ENCODE data around the gene ITGB8.

DNA sequence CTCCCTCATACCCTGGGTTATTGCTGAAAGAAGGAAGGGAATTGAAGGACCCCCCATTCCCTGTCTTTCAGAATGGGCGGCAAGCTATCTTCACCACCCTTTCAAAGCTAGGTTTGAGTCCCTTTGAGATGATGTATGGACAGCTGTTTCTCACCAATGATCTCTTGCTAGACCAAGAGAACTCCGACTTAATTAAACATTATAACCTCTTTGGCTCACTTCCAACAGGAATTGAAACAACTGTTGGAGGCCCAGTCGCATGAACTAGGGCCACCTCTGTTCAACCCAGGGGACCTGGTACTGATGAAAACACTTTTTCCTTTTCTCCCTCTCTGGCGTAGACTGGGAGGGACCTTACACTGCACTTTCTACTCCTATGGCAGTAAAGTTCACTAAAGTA, 110.6 kb downstream of the ITGB8 start:
- TF ChIP-seq, protein P1, sequence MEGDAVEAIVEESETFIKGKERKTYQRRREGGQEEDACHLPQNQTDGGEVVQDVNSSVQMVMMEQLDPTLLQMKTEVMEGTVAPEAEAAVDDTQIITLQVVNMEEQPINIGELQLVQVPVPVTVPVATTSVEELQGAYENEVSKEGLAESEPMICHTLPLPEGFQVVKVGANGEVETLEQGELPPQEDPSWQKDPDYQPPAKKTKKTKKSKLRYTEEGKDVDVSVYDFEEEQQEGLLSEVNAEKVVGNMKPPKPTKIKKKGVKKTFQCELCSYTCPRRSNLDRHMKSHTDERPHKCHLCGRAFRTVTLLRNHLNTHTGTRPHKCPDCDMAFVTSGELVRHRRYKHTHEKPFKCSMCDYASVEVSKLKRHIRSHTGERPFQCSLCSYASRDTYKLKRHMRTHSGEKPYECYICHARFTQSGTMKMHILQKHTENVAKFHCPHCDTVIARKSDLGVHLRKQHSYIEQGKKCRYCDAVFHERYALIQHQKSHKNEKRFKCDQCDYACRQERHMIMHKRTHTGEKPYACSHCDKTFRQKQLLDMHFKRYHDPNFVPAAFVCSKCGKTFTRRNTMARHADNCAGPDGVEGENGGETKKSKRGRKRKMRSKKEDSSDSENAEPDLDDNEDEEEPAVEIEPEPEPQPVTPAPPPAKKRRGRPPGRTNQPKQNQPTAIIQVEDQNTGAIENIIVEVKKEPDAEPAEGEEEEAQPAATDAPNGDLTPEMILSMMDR (conservative IDR thresholded peaks at IDR 0.05; ENCODE audit: low read depth in 2 of 2): no peak
- no peak for TF ChIP-seq EZH2phosphoT487 (IDR thresholded peaks at IDR 0.05; ENCODE audit: unreplicated experiment)
- no peak for TF ChIP-seq STAT1 (IDR thresholded peaks at IDR 0.05; ENCODE audit: unreplicated experiment)
- no peak for TF ChIP-seq CREB1 (CRISPR knock-in tag; IDR thresholded peaks at IDR 0.05; ENCODE audit: low read depth)
- TF ChIP-seq EZH2 (IDR thresholded peaks at IDR 0.05; ENCODE audit: low read depth, unreplicated experiment): no peak
- TF ChIP-seq, protein P2, sequence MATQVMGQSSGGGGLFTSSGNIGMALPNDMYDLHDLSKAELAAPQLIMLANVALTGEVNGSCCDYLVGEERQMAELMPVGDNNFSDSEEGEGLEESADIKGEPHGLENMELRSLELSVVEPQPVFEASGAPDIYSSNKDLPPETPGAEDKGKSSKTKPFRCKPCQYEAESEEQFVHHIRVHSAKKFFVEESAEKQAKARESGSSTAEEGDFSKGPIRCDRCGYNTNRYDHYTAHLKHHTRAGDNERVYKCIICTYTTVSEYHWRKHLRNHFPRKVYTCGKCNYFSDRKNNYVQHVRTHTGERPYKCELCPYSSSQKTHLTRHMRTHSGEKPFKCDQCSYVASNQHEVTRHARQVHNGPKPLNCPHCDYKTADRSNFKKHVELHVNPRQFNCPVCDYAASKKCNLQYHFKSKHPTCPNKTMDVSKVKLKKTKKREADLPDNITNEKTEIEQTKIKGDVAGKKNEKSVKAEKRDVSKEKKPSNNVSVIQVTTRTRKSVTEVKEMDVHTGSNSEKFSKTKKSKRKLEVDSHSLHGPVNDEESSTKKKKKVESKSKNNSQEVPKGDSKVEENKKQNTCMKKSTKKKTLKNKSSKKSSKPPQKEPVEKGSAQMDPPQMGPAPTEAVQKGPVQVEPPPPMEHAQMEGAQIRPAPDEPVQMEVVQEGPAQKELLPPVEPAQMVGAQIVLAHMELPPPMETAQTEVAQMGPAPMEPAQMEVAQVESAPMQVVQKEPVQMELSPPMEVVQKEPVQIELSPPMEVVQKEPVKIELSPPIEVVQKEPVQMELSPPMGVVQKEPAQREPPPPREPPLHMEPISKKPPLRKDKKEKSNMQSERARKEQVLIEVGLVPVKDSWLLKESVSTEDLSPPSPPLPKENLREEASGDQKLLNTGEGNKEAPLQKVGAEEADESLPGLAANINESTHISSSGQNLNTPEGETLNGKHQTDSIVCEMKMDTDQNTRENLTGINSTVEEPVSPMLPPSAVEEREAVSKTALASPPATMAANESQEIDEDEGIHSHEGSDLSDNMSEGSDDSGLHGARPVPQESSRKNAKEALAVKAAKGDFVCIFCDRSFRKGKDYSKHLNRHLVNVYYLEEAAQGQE (IDR thresholded peaks at IDR 0.05; ENCODE audit: unreplicated experiment): no peak
- no peak for TF ChIP-seq POLR2AphosphoS5 (IDR thresholded peaks at IDR 0.05; ENCODE audit: low read depth)
- no peak for TF ChIP-seq ZNF331 (CRISPR knock-in tag; IDR thresholded peaks at IDR 0.05; ENCODE audit: low read depth)

Measured in GM23338 (cell line).